ENCODE data around the gene NOXA1.

Gene NOXA1

DNA sequence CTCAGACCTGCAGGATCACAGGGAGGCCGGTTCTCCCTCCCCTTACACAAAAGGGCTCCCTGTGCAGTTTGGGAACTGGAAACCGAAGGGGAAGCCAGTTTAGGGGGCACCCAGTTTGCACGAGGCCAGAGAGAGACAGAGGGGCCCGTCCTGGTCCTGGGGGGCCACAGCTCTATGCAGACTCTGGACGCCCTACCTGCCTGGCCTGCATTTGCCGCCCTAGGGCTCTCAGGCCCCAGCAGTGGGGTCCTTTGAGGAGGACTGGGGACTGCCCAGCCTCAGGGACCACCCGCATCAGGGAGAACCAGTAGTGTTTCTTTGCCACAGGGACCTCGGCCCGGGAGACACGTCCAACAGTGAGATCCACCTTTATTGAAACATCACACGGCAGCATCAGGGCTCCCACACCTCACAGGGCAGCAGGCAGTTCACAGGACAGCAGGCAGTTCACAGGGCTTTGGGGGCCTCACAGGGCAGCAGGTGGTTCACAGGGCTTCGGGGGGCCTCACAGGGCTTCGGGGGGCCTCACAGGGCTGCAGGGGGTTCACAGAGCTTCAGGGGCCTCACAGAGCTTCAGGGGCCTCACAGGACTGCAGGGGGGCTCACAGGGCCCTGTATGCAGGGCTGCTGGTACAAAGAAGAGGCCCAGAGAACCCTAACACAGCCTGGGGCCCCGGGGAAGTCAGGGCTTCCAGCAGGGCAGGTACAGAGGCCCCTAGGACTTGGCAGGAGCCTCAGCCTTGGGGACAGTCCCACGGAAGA lies 36.6 kb downstream of the NOXA1 start:
- H3K18ac ChIP-seq (ENCODE audit: low read depth in 1 of 2, low read length in 2 of 2), result peak overlapping the region; percentile 60 to 95
- peak overlapping the region; percentile 82 for H3K9ac ChIP-seq (ENCODE audit: low read length)
- peak overlapping the region; percentile 29 for H2BK120ac ChIP-seq (ENCODE audit: low read depth, low read length)
- peak overlapping the region; percentile 15 to 89 for H3K4ac ChIP-seq (ENCODE audit: low read depth in 1 of 2, low read length in 2 of 2)
- peak overlapping the region; percentile 92 for H2BK15ac ChIP-seq (ENCODE audit: low read depth, poor library complexity, severe bottlenecking)
- H3K9me3 ChIP-seq (ENCODE audit: control insufficient read depth, low read length), result no peaks in the 10 kb centered on the region
- H3K23ac ChIP-seq (ENCODE audit: low read length in 2 of 2), result no peak overlapping the region
- peak overlapping the region; percentile 83 for H2AFZ ChIP-seq (ENCODE audit: low read depth, low read length)
- H3K27me3 ChIP-seq (ENCODE audit: control insufficient read depth in 1 of 2, insufficient read depth in 1 of 2, low read length in 2 of 2), result peaks cover 0 to 2% of the 10 kb centered on the region in 2 experiments
- H3K36me3 ChIP-seq (ENCODE audit: control insufficient read depth in 1 of 2, insufficient read depth in 2 of 2, low read depth in 1 of 2, low read length in 2 of 2), result peaks cover 19 to 37% of the 10 kb centered on the region in 2 experiments
- no peak overlapping the region for H3K27ac ChIP-seq (ENCODE audit: low read length, poor library complexity, severe bottlenecking)
- no peak overlapping the region for H2AK5ac ChIP-seq (ENCODE audit: low read length, severe bottlenecking)
- H4K8ac ChIP-seq (ENCODE audit: low read length), result peak overlapping the region; percentile 83
- peaks cover 51% of the 10 kb centered on the region for H3K4me1 ChIP-seq (ENCODE audit: control insufficient read depth, insufficient read depth, low read depth, low read length)
- DNase-seq, result no peak
- peak overlapping the region in 1 of 2 experiments; percentile 71 for H3K14ac ChIP-seq (ENCODE audit: low read length in 2 of 2)
- no peak overlapping the region for H2BK5ac ChIP-seq (ENCODE audit: low read depth, low read length, poor library complexity, severe bottlenecking)
- H3K4me3 ChIP-seq (ENCODE audit: insufficient read depth in 1 of 2, low read depth in 1 of 2, low read length in 2 of 2), result peak overlapping the region; percentile 26 to 73
- peak overlapping the region; percentile 88 for H4K91ac ChIP-seq (ENCODE audit: low read length)
- H3K4me2 ChIP-seq (ENCODE audit: low read length, poor library complexity, severe bottlenecking), result peak overlapping the region; percentile 88
- H3K79me1 ChIP-seq (replicated peaks; ENCODE audit: low read length, poor library complexity, severe bottlenecking), result peaks cover 8% of the 10 kb centered on the region
- H2BK12ac ChIP-seq (ENCODE audit: low read length in 2 of 2), result peak overlapping the region in 1 of 2 experiments; percentile 68
- 52% methylated on average over 15 of the region's 15 CpGs for WGBS

DNA sequence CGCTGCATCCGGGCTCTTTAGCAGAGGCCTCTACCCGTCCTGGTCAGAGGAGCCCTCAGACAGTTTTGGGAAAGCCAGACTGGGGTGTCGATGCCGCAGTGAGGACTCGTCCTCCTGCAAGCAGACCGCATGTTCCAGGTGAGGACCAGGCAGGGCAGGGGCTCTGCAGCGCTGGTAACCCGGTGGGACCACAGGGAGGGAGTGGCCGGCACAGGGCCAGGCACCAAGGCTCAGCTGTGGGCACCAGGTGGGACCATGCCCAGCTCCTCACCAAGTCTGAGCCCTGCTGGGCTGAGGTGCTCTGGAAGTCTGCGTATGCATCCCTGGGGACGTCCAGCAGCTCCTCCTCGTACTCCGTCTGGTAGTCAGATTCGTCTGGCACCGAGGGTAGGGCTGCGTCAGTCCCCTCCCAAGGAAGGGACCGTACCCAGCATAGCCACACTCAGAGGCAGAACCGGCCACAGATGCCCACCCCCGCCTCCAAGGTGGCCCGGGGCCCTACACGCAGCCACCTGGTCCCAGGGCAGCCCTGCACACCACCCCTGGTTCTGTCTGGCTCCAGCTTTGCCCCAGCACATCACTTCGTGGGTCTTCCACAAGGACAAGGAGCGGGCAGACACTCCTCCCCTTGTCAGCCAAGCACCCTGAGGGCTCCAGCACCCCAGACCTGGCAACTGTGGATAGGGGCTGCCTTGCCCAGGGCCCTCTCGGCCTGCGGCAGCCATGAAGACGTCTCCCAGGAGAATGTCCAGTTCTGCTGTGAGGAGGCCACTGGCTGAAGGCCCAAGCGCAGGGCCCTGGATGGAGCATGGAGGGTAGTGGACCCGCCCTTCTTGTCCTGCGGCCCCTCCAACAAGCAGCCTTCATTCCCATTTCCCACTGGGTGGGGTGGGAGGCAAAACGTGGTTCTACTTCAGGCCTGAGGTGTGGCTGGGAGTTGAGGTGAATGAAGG lies 37.4 kb downstream of the NOXA1 start:
- 93% methylated on average over 31 of the region's 31 CpGs for WGBS
- Histone ChIP-seq H2AK5ac (ENCODE audit: low read length, severe bottlenecking) (no peak overlapping the region), H3K4me1 (ENCODE audit: control insufficient read depth, insufficient read depth, low read depth, low read length) (peaks cover 43% of the 10 kb centered on the region), H3K18ac (ENCODE audit: low read depth in 1 of 2, low read length in 2 of 2) (no peak overlapping the region), H2BK5ac (ENCODE audit: low read depth, low read length, poor library complexity, severe bottlenecking) (no peak overlapping the region), H3K4me2 (ENCODE audit: low read length, poor library complexity, severe bottlenecking) (no peak overlapping the region), H3K4me3 (ENCODE audit: insufficient read depth in 1 of 2, low read depth in 1 of 2, low read length in 2 of 2) (no peak overlapping the region), H3K14ac (ENCODE audit: low read length in 2 of 2) (no peak overlapping the region), H4K91ac (ENCODE audit: low read length) (no peak overlapping the region), H3K36me3 (ENCODE audit: control insufficient read depth in 1 of 2, insufficient read depth in 2 of 2, low read depth in 1 of 2, low read length in 2 of 2) (peaks cover 15 to 28% of the 10 kb centered on the region in 2 experiments), H3K4ac (ENCODE audit: low read depth in 1 of 2, low read length in 2 of 2) (no peak overlapping the region), H3K9me3 (ENCODE audit: control insufficient read depth, low read length) (no peaks in the 10 kb centered on the region), H4K8ac (ENCODE audit: low read length) (no peak overlapping the region), H2BK120ac (ENCODE audit: low read depth, low read length) (no peak overlapping the region), H3K9ac (ENCODE audit: low read length) (no peak overlapping the region), H2BK15ac (ENCODE audit: low read depth, poor library complexity, severe bottlenecking) (no peak overlapping the region), H2AFZ (ENCODE audit: low read depth, low read length) (no peak overlapping the region), H3K23ac (ENCODE audit: low read length in 2 of 2) (no peak overlapping the region), H3K27ac (ENCODE audit: low read length, poor library complexity, severe bottlenecking) (no peak overlapping the region), H2BK12ac (ENCODE audit: low read length in 2 of 2) (no peak overlapping the region), H3K27me3 (ENCODE audit: control insufficient read depth in 1 of 2, insufficient read depth in 1 of 2, low read length in 2 of 2) (peaks cover 0 to 2% of the 10 kb centered on the region in 2 experiments), H3K79me1 (replicated peaks; ENCODE audit: low read length, poor library complexity, severe bottlenecking) (peaks cover 8% of the 10 kb centered on the region)
- no peak for DNase-seq

DNA sequence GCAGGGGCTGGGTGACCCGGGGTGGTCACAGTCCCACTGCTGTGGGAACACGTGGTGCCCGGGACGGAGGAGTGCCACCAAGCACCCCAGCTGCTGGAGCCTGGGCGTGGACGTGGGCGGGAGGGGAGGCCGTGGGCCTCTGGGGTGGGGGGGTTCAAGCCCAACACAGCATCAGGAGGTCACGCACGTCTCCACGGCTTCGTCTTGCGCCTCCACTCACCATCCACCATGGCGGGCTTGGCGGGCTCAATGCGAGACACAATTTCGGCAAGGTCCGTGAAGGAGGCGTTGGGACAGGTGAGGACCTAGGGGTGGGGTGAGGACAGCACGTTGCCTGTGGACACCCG lies 38.1 kb downstream of the NOXA1 start:
- Histone ChIP-seq H3K4me3 (ENCODE audit: insufficient read depth in 1 of 2, low read depth in 1 of 2, low read length in 2 of 2) (no peak overlapping the region), H3K9ac (ENCODE audit: low read length) (no peak overlapping the region), H3K27ac (ENCODE audit: low read length, poor library complexity, severe bottlenecking) (no peak overlapping the region), H3K4me2 (ENCODE audit: low read length, poor library complexity, severe bottlenecking) (no peak overlapping the region), H3K18ac (ENCODE audit: low read depth in 1 of 2, low read length in 2 of 2) (peak overlapping the region in 1 of 2 experiments; percentile 48), H3K4me1 (ENCODE audit: control insufficient read depth, insufficient read depth, low read depth, low read length) (peaks cover 36% of the 10 kb centered on the region), H2BK12ac (ENCODE audit: low read length in 2 of 2) (no peak overlapping the region), H3K23ac (ENCODE audit: low read length in 2 of 2) (no peak overlapping the region), H4K8ac (ENCODE audit: low read length) (no peak overlapping the region), H4K91ac (ENCODE audit: low read length) (no peak overlapping the region), H3K27me3 (ENCODE audit: control insufficient read depth in 1 of 2, insufficient read depth in 1 of 2, low read length in 2 of 2) (peaks cover 0 to 2% of the 10 kb centered on the region in 2 experiments), H3K79me1 (replicated peaks; ENCODE audit: low read length, poor library complexity, severe bottlenecking) (peaks cover 8% of the 10 kb centered on the region), H2BK15ac (ENCODE audit: low read depth, poor library complexity, severe bottlenecking) (no peak overlapping the region), H2AK5ac (ENCODE audit: low read length, severe bottlenecking) (no peak overlapping the region), H3K36me3 (ENCODE audit: control insufficient read depth in 1 of 2, insufficient read depth in 2 of 2, low read depth in 1 of 2, low read length in 2 of 2) (peaks cover 11 to 22% of the 10 kb centered on the region in 2 experiments), H3K4ac (ENCODE audit: low read depth in 1 of 2, low read length in 2 of 2) (no peak overlapping the region), H3K14ac (ENCODE audit: low read length in 2 of 2) (no peak overlapping the region), H2AFZ (ENCODE audit: low read depth, low read length) (no peak overlapping the region), H2BK120ac (ENCODE audit: low read depth, low read length) (no peak overlapping the region), H2BK5ac (ENCODE audit: low read depth, low read length, poor library complexity, severe bottlenecking) (no peak overlapping the region), H3K9me3 (ENCODE audit: control insufficient read depth, low read length) (no peaks in the 10 kb centered on the region)
- DNase-seq, result no peak
- 92% methylated on average over 16 of the region's 21 CpGs for WGBS
